ENCODE results near the gene CLPSL1.

The CLPSL1 gene

GRCh38 chr6:35786810-35787209 lies 6.0 kb downstream of the CLPSL1 start:
- TF ChIP-seq EZH2phosphoT487 (conservative IDR thresholded peaks at IDR 0.05; ENCODE audit: low read length) (no peak), CTCF (IDR thresholded peaks at IDR 0.05; ENCODE audit: insufficient read depth, low read length, poor library complexity, severe bottlenecking) (no peak)
- Histone ChIP-seq H3K79me2 (ENCODE audit: insufficient read depth, low read length) (no peaks in the 10 kb centered on the region), H3K4me3 (ENCODE audit: insufficient read depth, low read length, poor library complexity, severe bottlenecking) (no peak overlapping the region), H2AFZ (ENCODE audit: low read depth, low read length, severe bottlenecking) (no peak overlapping the region), H3K36me3 (ENCODE audit: low read length) (no peaks in the 10 kb centered on the region), H3K9me3 (ENCODE audit: insufficient read depth, low read length) (no peaks in the 10 kb centered on the region), H3F3A (ENCODE audit: insufficient read depth) (no peaks in the 10 kb centered on the region), H3K9me2 (replicated peaks; ENCODE audit: insufficient read depth, low read length) (no peaks in the 10 kb centered on the region), H3K9ac (ENCODE audit: low read length) (no peak overlapping the region), H3K4me2 (ENCODE audit: low read depth, low read length, poor library complexity, severe bottlenecking) (no peak overlapping the region), H3K27me3 (ENCODE audit: low read length) (no peaks in the 10 kb centered on the region), H3K27ac (ENCODE audit: low read depth, low read length) (no peak overlapping the region), H4K20me1 (ENCODE audit: low read depth, low read length) (no peaks in the 10 kb centered on the region)

- no peak for TF ChIP-seq EZH2phosphoT487 (conservative IDR thresholded peaks at IDR 0.05; ENCODE audit: low read length)
- no peak for TF ChIP-seq CTCF (IDR thresholded peaks at IDR 0.05; ENCODE audit: insufficient read depth, low read length, poor library complexity, severe bottlenecking)
- no peak overlapping the region for H2AFZ ChIP-seq (ENCODE audit: low read depth, low read length, severe bottlenecking)
- no peaks in the 10 kb centered on the region for H4K20me1 ChIP-seq (ENCODE audit: low read depth, low read length)
- no peak overlapping the region for H3K27ac ChIP-seq (ENCODE audit: low read depth, low read length)
- H3K4me2 ChIP-seq (ENCODE audit: low read depth, low read length, poor library complexity, severe bottlenecking) = no peak overlapping the region
- H3F3A ChIP-seq (ENCODE audit: insufficient read depth) = no peaks in the 10 kb centered on the region
- H3K79me2 ChIP-seq (ENCODE audit: insufficient read depth, low read length) = no peaks in the 10 kb centered on the region
- H3K9me3 ChIP-seq (ENCODE audit: insufficient read depth, low read length) = no peaks in the 10 kb centered on the region
- no peaks in the 10 kb centered on the region for H3K9me2 ChIP-seq (replicated peaks; ENCODE audit: insufficient read depth, low read length)
- no peak overlapping the region for H3K4me3 ChIP-seq (ENCODE audit: insufficient read depth, low read length, poor library complexity, severe bottlenecking)
- no peak overlapping the region for H3K9ac ChIP-seq (ENCODE audit: low read length)
- H3K36me3 ChIP-seq (ENCODE audit: low read length) = no peaks in the 10 kb centered on the region
- no peaks in the 10 kb centered on the region for H3K27me3 ChIP-seq (ENCODE audit: low read length)
Measured at GRCh38 chr6:35787266-35788218, 6.7 kb downstream of the CLPSL1 start.

- Histone ChIP-seq H3K4me3 (ENCODE audit: insufficient read depth, low read length, poor library complexity, severe bottlenecking) (no peak overlapping the region), H3K79me2 (ENCODE audit: insufficient read depth, low read length) (no peaks in the 10 kb centered on the region), H3K27ac (ENCODE audit: low read depth, low read length) (no peak overlapping the region), H4K20me1 (ENCODE audit: low read depth, low read length) (no peaks in the 10 kb centered on the region), H3K9me3 (ENCODE audit: insufficient read depth, low read length) (no peaks in the 10 kb centered on the region), H3F3A (ENCODE audit: insufficient read depth) (no peaks in the 10 kb centered on the region), H2AFZ (ENCODE audit: low read depth, low read length, severe bottlenecking) (no peak overlapping the region), H3K27me3 (ENCODE audit: low read length) (no peaks in the 10 kb centered on the region), H3K4me2 (ENCODE audit: low read depth, low read length, poor library complexity, severe bottlenecking) (no peak overlapping the region), H3K36me3 (ENCODE audit: low read length) (no peaks in the 10 kb centered on the region), H3K9me2 (replicated peaks; ENCODE audit: insufficient read depth, low read length) (no peaks in the 10 kb centered on the region), H3K9ac (ENCODE audit: low read length) (no peak overlapping the region)
- no peak for TF ChIP-seq EZH2phosphoT487 (conservative IDR thresholded peaks at IDR 0.05; ENCODE audit: low read length)
- TF ChIP-seq CTCF (IDR thresholded peaks at IDR 0.05; ENCODE audit: insufficient read depth, low read length, poor library complexity, severe bottlenecking) = no peak
Measured at GRCh38 chr6:35788423-35788982, 7.7 kb downstream of the CLPSL1 start.
